ENCODE results near the gene NHERF2.

The NHERF2 gene

DNA sequence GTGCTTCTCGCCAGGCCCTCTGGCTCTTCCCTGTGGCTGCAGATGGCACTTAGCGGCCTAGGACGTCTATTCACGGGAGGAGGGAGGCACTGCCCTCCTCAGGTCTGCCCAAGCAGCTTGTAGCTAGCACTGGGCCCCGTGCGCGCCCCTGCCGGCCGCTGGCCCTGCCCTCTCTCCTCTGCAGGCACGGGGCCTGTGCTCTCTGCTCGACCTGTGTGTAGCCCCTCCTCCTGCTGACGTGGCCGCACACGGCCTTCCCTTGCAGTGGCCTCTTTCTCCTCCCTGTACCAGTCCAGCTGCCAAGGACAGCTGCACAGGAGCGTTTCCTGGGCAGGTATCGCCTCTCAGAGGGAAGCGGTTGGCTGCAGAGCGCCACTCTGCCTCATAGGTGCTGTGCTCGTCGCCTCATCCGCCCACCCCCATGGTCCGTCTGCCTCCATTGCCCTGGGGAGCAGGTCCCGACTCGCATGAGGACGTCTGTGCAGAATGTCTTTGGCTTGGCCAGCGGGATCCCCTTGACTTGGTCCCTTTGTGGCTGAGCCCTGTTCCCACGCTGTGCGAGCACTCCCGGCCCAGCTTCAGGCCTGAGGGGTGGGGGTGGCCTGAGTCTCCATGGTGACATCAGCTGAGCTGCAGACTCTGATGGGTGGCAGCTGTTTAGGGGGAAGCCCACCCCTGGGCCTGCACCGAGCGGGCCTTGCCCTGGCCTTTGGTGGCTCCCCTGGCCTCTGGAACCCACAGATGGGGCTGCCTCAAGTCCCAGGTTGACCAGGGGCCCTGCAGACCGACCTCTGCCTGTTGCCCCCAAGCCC is 55.7 kb downstream of the NHERF2 start:
- H3K36me3 ChIP-seq (ENCODE audit: low read length) = no peaks in the 10 kb centered on the region
- H2AFZ ChIP-seq (ENCODE audit: low read depth, low read length, severe bottlenecking) = no peak overlapping the region
- H3K27me3 ChIP-seq (ENCODE audit: low read length) = no peaks in the 10 kb centered on the region
- no peak overlapping the region for H3K27ac ChIP-seq (ENCODE audit: low read depth, low read length)
- no peaks in the 10 kb centered on the region for H3K9me3 ChIP-seq (ENCODE audit: insufficient read depth, low read length)
- H3K79me2 ChIP-seq (ENCODE audit: insufficient read depth, low read length) = no peaks in the 10 kb centered on the region
- no peak overlapping the region for H3K4me2 ChIP-seq (ENCODE audit: low read depth, low read length, poor library complexity, severe bottlenecking)
- no peaks in the 10 kb centered on the region for H3K9me2 ChIP-seq (replicated peaks; ENCODE audit: insufficient read depth, low read length)
- H3K9ac ChIP-seq (ENCODE audit: low read length) = no peak overlapping the region
- H4K20me1 ChIP-seq (ENCODE audit: low read depth, low read length) = no peaks in the 10 kb centered on the region
- no peak overlapping the region for H3K4me3 ChIP-seq (ENCODE audit: insufficient read depth, low read length, poor library complexity, severe bottlenecking)
- H3F3A ChIP-seq (ENCODE audit: insufficient read depth) = no peaks in the 10 kb centered on the region
- no peak for TF ChIP-seq EZH2phosphoT487 (conservative IDR thresholded peaks at IDR 0.05; ENCODE audit: low read length)
- no peak for TF ChIP-seq CTCF (IDR thresholded peaks at IDR 0.05; ENCODE audit: insufficient read depth, low read length, poor library complexity, severe bottlenecking)

GRCh38 chr16:2082983-2083364 is 56.3 kb downstream of the NHERF2 start:
- no peak overlapping the region for H3K4me3 ChIP-seq (ENCODE audit: insufficient read depth, low read length, poor library complexity, severe bottlenecking)
- H3K9me2 ChIP-seq (replicated peaks; ENCODE audit: insufficient read depth, low read length) = no peaks in the 10 kb centered on the region
- no peak overlapping the region for H3K9ac ChIP-seq (ENCODE audit: low read length)
- H3K9me3 ChIP-seq (ENCODE audit: insufficient read depth, low read length) = no peaks in the 10 kb centered on the region
- no peaks in the 10 kb centered on the region for H3K79me2 ChIP-seq (ENCODE audit: insufficient read depth, low read length)
- H3K27me3 ChIP-seq (ENCODE audit: low read length) = no peaks in the 10 kb centered on the region
- no peaks in the 10 kb centered on the region for H3K36me3 ChIP-seq (ENCODE audit: low read length)
- H3K27ac ChIP-seq (ENCODE audit: low read depth, low read length) = no peak overlapping the region
- H3F3A ChIP-seq (ENCODE audit: insufficient read depth) = no peaks in the 10 kb centered on the region
- TF ChIP-seq CTCF (IDR thresholded peaks at IDR 0.05; ENCODE audit: insufficient read depth, low read length, poor library complexity, severe bottlenecking) = no peak
- no peak for TF ChIP-seq EZH2phosphoT487 (conservative IDR thresholded peaks at IDR 0.05; ENCODE audit: low read length)
- no peak overlapping the region for H2AFZ ChIP-seq (ENCODE audit: low read depth, low read length, severe bottlenecking)
- H3K4me2 ChIP-seq (ENCODE audit: low read depth, low read length, poor library complexity, severe bottlenecking) = no peak overlapping the region
- H4K20me1 ChIP-seq (ENCODE audit: low read depth, low read length) = no peaks in the 10 kb centered on the region

GRCh38 chr16:2083409-2083808 is 56.7 kb downstream of the NHERF2 start:
- no peak overlapping the region for H2AFZ ChIP-seq (ENCODE audit: low read depth, low read length, severe bottlenecking)
- no peaks in the 10 kb centered on the region for H3K79me2 ChIP-seq (ENCODE audit: insufficient read depth, low read length)
- no peaks in the 10 kb centered on the region for H3K9me2 ChIP-seq (replicated peaks; ENCODE audit: insufficient read depth, low read length)
- H3K9me3 ChIP-seq (ENCODE audit: insufficient read depth, low read length) = no peaks in the 10 kb centered on the region
- H4K20me1 ChIP-seq (ENCODE audit: low read depth, low read length) = no peaks in the 10 kb centered on the region
- no peak overlapping the region for H3K27ac ChIP-seq (ENCODE audit: low read depth, low read length)
- H3F3A ChIP-seq (ENCODE audit: insufficient read depth) = no peaks in the 10 kb centered on the region
- H3K9ac ChIP-seq (ENCODE audit: low read length) = no peak overlapping the region
- H3K27me3 ChIP-seq (ENCODE audit: low read length) = no peaks in the 10 kb centered on the region
- no peak overlapping the region for H3K4me2 ChIP-seq (ENCODE audit: low read depth, low read length, poor library complexity, severe bottlenecking)
- no peak for TF ChIP-seq CTCF (IDR thresholded peaks at IDR 0.05; ENCODE audit: insufficient read depth, low read length, poor library complexity, severe bottlenecking)
- no peak for TF ChIP-seq EZH2phosphoT487 (conservative IDR thresholded peaks at IDR 0.05; ENCODE audit: low read length)
- H3K36me3 ChIP-seq (ENCODE audit: low read length) = no peaks in the 10 kb centered on the region
- no peak overlapping the region for H3K4me3 ChIP-seq (ENCODE audit: insufficient read depth, low read length, poor library complexity, severe bottlenecking)
